Ascending aorta (tissue), 2 donors: ENCODE data around the gene FNDC1. TPM values are rescaled to one million over a fixed set of nuclear protein-coding genes. Genes with fewer than 3 reads are reported as not detected.
A peak's percentile ranks its signal among the peaks of the same experiment; 100 is the strongest.

Experiments
- DNase-seq, 2 donors: peaks; one replicate each; pipeline ENCODE4 v3.0.0-alpha.2; 2019; ENCODE audit warnings: low spot score in 2 of 2
- H3K27ac ChIP-seq, 2 donors: fragments of 200-600 bp; sonication (generic); one replicate each; pipeline ENCODE4 v1.5.1; 2016 to 2017; ENCODE audit warnings: mild to moderate bottlenecking in 1 of 2
- H3K27me3 ChIP-seq: fragments of 200-600 bp; sonication (generic); one replicate; pipeline ENCODE4 v1.5.1; 2017
- H3K36me3 ChIP-seq, 2 donors: fragments of 200-600 bp; sonication (generic); one replicate each; pipeline ENCODE4 v1.5.1; 2016
- H3K4me1 ChIP-seq, 2 donors: fragments of 200-600 bp; sonication (generic); one replicate each; pipeline ENCODE4 v1.5.1; 2016 to 2017; ENCODE audit warnings: mild to moderate bottlenecking in 1 of 2
- H3K4me3 ChIP-seq, 2 donors: fragments of 200-600 bp; sonication (generic); one replicate each; pipeline ENCODE4 v1.5.1; 2016 to 2017; ENCODE audit warnings: mild to moderate bottlenecking in 1 of 2
- H3K9me3 ChIP-seq, 2 donors: fragments of 200-600 bp; sonication (generic); one replicate each; pipeline ENCODE4 v1.5.1; 2016
- intact Hi-C: fragments of 100-400 bp; cut with DNase I; formaldehyde crosslinking; loops from one replicate; pipeline ENCODE4 v1.15.1; 2023
- total RNA-seq: library from RNA; depleted of rRNA; stranded (reverse); fragments of >200 nt; gene quantifications from one replicate; pipeline ENCODE4 v1.1.0, GENCODE V29; 2016
- TF ChIP-seq, protein P1 (sequence below), 3 experiments: fragments of 200-600 bp in 2 of 3; fragments of 450-650 bp in 1 of 3; sonication (generic) in 2 of 3; IDR thresholded peaks; one replicate each; pipeline ENCODE4 v1.5.1; 2016 to 2019; ENCODE audit warnings: antibody characterized with exemption in 3 of 3, mild to moderate bottlenecking in 1 of 3, moderate library complexity in 1 of 3

FNDC1 gene
- total RNA-seq, 1 donor from 2014 or later, result 0.11 TPM

DNA sequence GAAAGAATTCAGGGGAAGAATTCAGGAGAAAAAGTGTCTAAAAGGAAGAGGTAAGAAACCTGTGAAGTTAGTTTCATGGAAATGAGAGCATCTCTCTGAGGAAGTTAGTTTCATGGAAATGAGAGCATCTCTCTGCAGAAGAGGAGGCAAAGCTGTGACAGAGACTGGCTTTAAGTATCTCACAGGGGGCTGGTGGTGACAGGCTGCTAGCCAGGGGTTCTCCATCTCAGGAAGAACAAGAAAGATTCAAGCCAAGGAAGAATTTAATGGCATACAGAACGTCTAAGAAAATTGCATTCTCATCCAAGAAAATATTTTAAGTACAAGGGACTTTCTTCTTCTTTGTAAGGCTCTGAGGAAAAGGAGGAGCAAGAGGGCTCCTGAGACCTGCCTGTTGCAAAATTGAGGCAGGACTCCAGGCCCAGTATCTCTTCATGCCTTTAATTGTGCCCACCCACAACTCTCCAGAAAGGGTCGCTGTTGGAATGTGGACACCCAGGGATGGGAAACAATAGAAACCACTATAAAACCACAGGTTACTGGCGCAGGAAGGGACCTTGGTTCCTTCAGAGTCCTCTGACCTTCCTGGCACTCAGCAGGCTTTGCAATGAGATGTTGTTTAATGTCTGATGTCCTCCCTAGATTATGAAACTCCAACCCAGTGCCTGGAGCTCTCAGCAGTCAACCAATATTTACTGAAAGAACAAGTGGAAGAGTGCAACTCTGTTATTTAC is 136.8 kb downstream of the FNDC1 start:
- TF ChIP-seq, protein P1, sequence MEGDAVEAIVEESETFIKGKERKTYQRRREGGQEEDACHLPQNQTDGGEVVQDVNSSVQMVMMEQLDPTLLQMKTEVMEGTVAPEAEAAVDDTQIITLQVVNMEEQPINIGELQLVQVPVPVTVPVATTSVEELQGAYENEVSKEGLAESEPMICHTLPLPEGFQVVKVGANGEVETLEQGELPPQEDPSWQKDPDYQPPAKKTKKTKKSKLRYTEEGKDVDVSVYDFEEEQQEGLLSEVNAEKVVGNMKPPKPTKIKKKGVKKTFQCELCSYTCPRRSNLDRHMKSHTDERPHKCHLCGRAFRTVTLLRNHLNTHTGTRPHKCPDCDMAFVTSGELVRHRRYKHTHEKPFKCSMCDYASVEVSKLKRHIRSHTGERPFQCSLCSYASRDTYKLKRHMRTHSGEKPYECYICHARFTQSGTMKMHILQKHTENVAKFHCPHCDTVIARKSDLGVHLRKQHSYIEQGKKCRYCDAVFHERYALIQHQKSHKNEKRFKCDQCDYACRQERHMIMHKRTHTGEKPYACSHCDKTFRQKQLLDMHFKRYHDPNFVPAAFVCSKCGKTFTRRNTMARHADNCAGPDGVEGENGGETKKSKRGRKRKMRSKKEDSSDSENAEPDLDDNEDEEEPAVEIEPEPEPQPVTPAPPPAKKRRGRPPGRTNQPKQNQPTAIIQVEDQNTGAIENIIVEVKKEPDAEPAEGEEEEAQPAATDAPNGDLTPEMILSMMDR (IDR thresholded peaks at IDR 0.05), result no peak
- DNase-seq, result no peak
- intact Hi-C loops, result loop anchor here (5.0 kb wide), 2 partner anchors 49 to 134 kb away; no protein-coding TSS in a partner anchor

DNA sequence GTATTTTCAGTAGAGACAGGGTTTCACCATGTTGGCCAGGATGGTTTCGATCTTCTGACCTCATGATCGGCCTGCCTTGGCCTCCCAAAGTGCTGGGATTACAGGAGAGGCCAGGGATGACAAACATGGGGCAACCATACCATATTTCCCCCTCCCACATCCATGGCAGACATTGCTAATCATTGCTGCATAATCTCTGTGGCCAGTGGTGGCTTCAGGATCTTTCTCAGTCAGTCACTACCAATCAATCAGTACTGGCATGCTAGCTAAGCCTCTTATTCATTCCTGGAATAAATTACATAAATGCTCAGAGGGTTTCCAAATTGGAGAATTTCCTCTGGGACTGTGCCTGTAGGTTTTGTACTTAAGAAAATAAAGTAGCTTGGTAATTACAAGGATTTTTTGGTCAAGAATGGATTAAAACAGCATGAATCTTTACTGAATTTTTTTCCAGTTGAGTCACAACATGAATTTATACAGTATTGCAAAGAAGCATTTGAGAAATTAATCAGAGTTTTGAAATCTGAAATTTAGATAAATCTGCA is 138.1 kb downstream of the FNDC1 start:
- Histone ChIP-seq H3K4me1 (peaks cover 0 to 26% of the 10 kb centered on the region in 2 donors), H3K27me3 (no peaks in the 10 kb centered on the region), H3K36me3 (no peaks in the 10 kb centered on the region), H3K9me3 (no peaks in the 10 kb centered on the region), H3K4me3 (no peak overlapping the region), H3K27ac (peak overlapping the region; percentile 10 to 40)
- intact Hi-C loops, result loop anchor here (5.0 kb wide), 2 partner anchors 50 to 135 kb away; no protein-coding TSS in a partner anchor
- TF ChIP-seq, protein P1 (IDR thresholded peaks at IDR 0.05), result no peak
- DNase-seq, result no peak

More for the DNA sequence above, 136.8 kb downstream of the FNDC1 start:
- Histone ChIP-seq H3K9me3 (no peaks in the 10 kb centered on the region), H3K27me3 (no peaks in the 10 kb centered on the region), H3K36me3 (no peaks in the 10 kb centered on the region), H3K4me1 (peaks cover 0 to 16% of the 10 kb centered on the region in 2 donors), H3K27ac (no peak overlapping the region), H3K4me3 (no peak overlapping the region)

DNA sequence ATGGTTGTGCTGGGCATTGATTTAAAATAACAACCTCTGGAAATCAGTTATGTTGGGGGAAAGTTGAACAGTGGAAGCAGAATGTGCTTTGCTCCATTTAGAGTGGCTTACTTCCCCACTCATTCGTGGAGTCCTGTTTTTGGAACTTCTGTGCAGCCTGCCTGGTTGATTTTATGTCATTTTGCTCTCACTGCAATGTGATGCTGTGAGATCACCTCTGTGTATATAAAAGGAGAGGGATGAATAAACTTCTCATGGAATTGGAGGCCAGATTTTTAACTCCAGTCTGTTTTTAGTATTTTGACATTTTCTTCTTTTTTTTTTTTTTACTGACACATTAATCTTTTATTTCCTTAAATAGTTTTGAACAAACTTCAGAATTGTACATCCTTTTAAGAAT is 139.0 kb downstream of the FNDC1 start:
- TF ChIP-seq, protein P1 (IDR thresholded peaks at IDR 0.05), result no peak
- Histone ChIP-seq H3K4me3 (no peak overlapping the region), H3K4me1 (peaks cover 0 to 28% of the 10 kb centered on the region in 2 donors), H3K9me3 (no peaks in the 10 kb centered on the region), H3K36me3 (no peaks in the 10 kb centered on the region), H3K27me3 (no peaks in the 10 kb centered on the region), H3K27ac (peak overlapping the region; percentile 10 to 40)
- DNase-seq, result no peak
- intact Hi-C loops, result loop anchor here (5.0 kb wide), 2 partner anchors 51 to 136 kb away; no protein-coding TSS in a partner anchor

DNA sequence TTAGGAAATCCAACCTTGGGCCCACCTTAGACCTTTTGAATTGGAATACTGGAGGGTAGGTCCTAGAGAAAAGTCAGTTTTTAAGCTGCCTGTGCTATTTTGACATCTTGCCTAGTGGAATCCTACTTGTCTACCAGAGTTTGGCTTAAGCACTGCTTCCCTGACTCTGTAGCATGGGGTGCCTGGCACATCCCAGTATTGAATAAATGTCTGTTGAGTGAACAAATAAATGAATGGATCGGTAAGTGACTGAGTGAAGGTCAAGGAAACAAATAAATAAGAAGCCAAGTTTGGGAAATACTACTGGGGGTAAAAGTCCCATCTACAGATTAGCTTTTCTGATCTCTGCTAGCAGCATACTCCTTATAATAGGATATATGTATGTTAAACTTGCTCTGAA is 140.5 kb downstream of the FNDC1 start:
- Histone ChIP-seq H3K4me3 (no peak overlapping the region), H3K4me1 (peaks cover 0 to 28% of the 10 kb centered on the region in 2 donors), H3K9me3 (no peaks in the 10 kb centered on the region), H3K27me3 (no peaks in the 10 kb centered on the region), H3K27ac (peak overlapping the region; percentile 54 to 59), H3K36me3 (no peaks in the 10 kb centered on the region)
- intact Hi-C loops, result loop anchor here (5.0 kb wide), 3 partner anchors 52 to 137 kb away; no protein-coding TSS in a partner anchor
- TF ChIP-seq, protein P1 (IDR thresholded peaks at IDR 0.05), result no peak
- DNase-seq, result no peak

DNA sequence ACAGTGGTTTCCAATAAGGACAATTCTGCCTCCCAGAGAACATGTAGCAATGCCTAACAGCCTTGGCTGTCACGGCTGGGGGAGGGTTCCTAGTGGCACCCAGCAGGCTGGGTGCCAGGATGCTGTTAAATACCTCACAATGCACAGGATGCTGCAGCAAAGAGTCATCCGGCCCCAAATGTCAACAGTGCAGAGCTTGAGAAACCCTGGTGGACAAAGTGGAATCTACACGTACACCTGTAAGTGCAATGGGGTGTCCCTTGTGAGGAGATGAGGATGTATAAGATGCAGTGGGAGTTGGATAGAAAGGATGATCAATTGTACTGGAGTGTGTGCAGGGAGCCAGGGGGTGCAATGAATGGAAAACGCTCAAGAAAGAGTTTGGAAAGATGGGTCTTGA is 142.4 kb downstream of the FNDC1 start:
- TF ChIP-seq, protein P1 (IDR thresholded peaks at IDR 0.05), result peak in 1 of 3 experiments; percentile 27
- no peaks in the 10 kb centered on the region for H3K9me3 ChIP-seq
- H3K4me3 ChIP-seq, result no peak overlapping the region
- intact Hi-C loops, result loop anchor here (5.0 kb wide), 1 partner anchor 61 kb away; no protein-coding TSS in a partner anchor
- peak overlapping the region; percentile 10 to 34 for H3K27ac ChIP-seq
- no peaks in the 10 kb centered on the region for H3K36me3 ChIP-seq
- no peaks in the 10 kb centered on the region for H3K27me3 ChIP-seq
- peak in 1 of 2 donors; percentile 77 for DNase-seq
- H3K4me1 ChIP-seq, result peaks cover 0 to 28% of the 10 kb centered on the region in 2 donors
